GM21360 (cell line): ENCODE measurements around the gene REL.
"Not testable (repeated sequence)": the region's sequence is repeated elsewhere in the genome, so short reads cannot be mapped to it uniquely, and the experiment has no call there.

Experiments
- ATAC-seq: cut with Tn5 transposase; IDR thresholded peaks from one replicate; pipeline ENCODE4 v1.9.1; 2021; ENCODE audit warnings: mild to moderate bottlenecking, moderate library complexity; ENCODE audit not compliant: unreplicated experiment

REL gene

GRCh38 chr2:60907329-60907728 is 26.0 kb downstream of the REL start:
- ATAC-seq, result no peak

GRCh38 chr2:60925994-60926740 is 44.8 kb downstream of the REL start:
- no peak for ATAC-seq

- no peak for ATAC-seq
These were observed 45.6 kb downstream of the REL start for GRCh38 chr2:60926741-60927552.

GRCh38 chr2:60932061-60932460 is 50.7 kb downstream of the REL start:
- ATAC-seq, result not testable (repeated sequence)

GRCh38 chr2:60932954-60933353 is 51.6 kb downstream of the REL start:
- ATAC-seq, result no peak

- ATAC-seq, result no peak
These were observed 52.9 kb downstream of the REL start for GRCh38 chr2:60934165-60934722.

GRCh38 chr2:60936757-60937156 is 55.4 kb downstream of the REL start:
- no peak for ATAC-seq

GRCh38 chr2:60938301-60938700 is 56.9 kb downstream of the REL start:
- no peak for ATAC-seq

GRCh38 chr2:60939622-60940021 is 58.2 kb downstream of the REL start:
- no peak for ATAC-seq

GRCh38 chr2:60945341-60945740 is 64.0 kb downstream of the REL start:
- ATAC-seq, result no peak

- ATAC-seq, result no peak
These were observed 65.7 kb downstream of the REL start for GRCh38 chr2:60947056-60947455.

- ATAC-seq, result no peak
These were observed 66.8 kb downstream of the REL start for GRCh38 chr2:60948161-60948560.

GRCh38 chr2:60948926-60949579 is 67.7 kb downstream of the REL start:
- ATAC-seq, result no peak

- ATAC-seq, result no peak
These were observed 72.8 kb downstream of the REL start for GRCh38 chr2:60954139-60954538.

- ATAC-seq, result no peak
These were observed 75.8 kb downstream of the REL start for GRCh38 chr2:60957224-60957623.

- ATAC-seq, result no peak
These were observed 76.3 kb downstream of the REL start for GRCh38 chr2:60957643-60958042.

- ATAC-seq, result no peak
These were observed 77.0 kb downstream of the REL start for GRCh38 chr2:60958361-60958760.

- no peak for ATAC-seq
These were observed 77.4 kb downstream of the REL start for GRCh38 chr2:60958800-60959199.

- no peak for ATAC-seq
These were observed 78.1 kb downstream of the REL start for GRCh38 chr2:60959501-60959900.

- no peak for ATAC-seq
These were observed 79.3 kb downstream of the REL start for GRCh38 chr2:60960706-60961105.

GRCh38 chr2:60961457-60961856 is 80.1 kb downstream of the REL start:
- no peak for ATAC-seq
